GM12801 (cell line): ENCODE results near the gene RGS12.

Experiments
- CTCF ChIP-seq: IDR thresholded peaks from one replicate; pipeline ENCODE4 v1.5.1; 2011; ENCODE audit warnings: control low read depth; ENCODE audit not compliant: insufficient read length; ENCODE audit errors: extremely low read depth

RGS12 gene

GRCh38 chr4:3297066-3297859 lies 4.4 kb downstream of the RGS12 start:
- no peak for TF ChIP-seq CTCF

- TF ChIP-seq CTCF, result no peak
Observed at GRCh38 chr4:3299122-3299975, 6.5 kb downstream of the RGS12 start.

GRCh38 chr4:3299976-3300671 lies 7.3 kb downstream of the RGS12 start:
- no peak for TF ChIP-seq CTCF

- no peak for TF ChIP-seq CTCF
Observed at GRCh38 chr4:3301450-3302172, 8.8 kb downstream of the RGS12 start.

GRCh38 chr4:3302173-3302785 lies 9.5 kb downstream of the RGS12 start:
- TF ChIP-seq CTCF, result no peak

- TF ChIP-seq CTCF, result no peak
Observed at GRCh38 chr4:3302786-3303564, 10.2 kb downstream of the RGS12 start.
